Stomach (tissue), 9 donors: ENCODE results near the gene OS9. TPM values are rescaled to one million over a fixed set of nuclear protein-coding genes. Genes with fewer than 3 reads are reported as not detected.

Source experiments
- DNase-seq, 2 donors: peaks; one replicate each; pipeline versions ENCODE4 v3.0.0 to v3.0.0-alpha.2; 2013 to 2019
- H3K27ac ChIP-seq, 5 donors: fragments of 200-600 bp in 4 of 5; sonication (generic) in 4 of 5; one replicate each; pipeline ENCODE4 v1.5.1; 2013 to 2019; ENCODE audit warnings: mild to moderate bottlenecking in 1 of 5, moderate library complexity in 1 of 5
- H3K27me3 ChIP-seq, 3 donors: fragments of 200-600 bp; sonication (generic); one replicate each; pipeline ENCODE4 v1.5.1; 2017 to 2019; ENCODE audit warnings: mixed run types in 1 of 3
- H3K36me3 ChIP-seq, 4 donors: fragments of 200-600 bp; sonication (generic); 1 replicate in 3 of 4; 2 replicates in 1 of 4; pipeline ENCODE4 v1.5.1; 2016 to 2019
- H3K4me1 ChIP-seq, 4 donors: fragments of 200-600 bp; sonication (generic); one replicate each; pipeline ENCODE4 v1.5.1; 2016 to 2019
- H3K4me3 ChIP-seq, 4 donors: fragments of 200-600 bp; sonication (generic) in 3 of 4; one replicate each; pipeline ENCODE4 v1.5.1; 2016 to 2019; ENCODE audit warnings: mild to moderate bottlenecking in 1 of 4
- H3K9me3 ChIP-seq, 4 donors: fragments of 200-600 bp; sonication (generic); one replicate each; pipeline ENCODE4 v1.5.1; 2016 to 2019
- CTCF ChIP-seq, 7 experiments: fragments of 450-650 bp in 4 of 7; fragments of 200-600 bp in 3 of 7; sonication (generic) in 3 of 7; IDR thresholded peaks; one replicate each; pipeline ENCODE4 v1.5.1; 2016 to 2019; ENCODE audit warnings: antibody characterized with exemption in 7 of 7, control low read depth in 2 of 7, mild to moderate bottlenecking in 1 of 7
- EP300 ChIP-seq: sonication (generic); formaldehyde crosslinking; IDR thresholded peaks from one replicate; pipeline ENCODE4 v1.6.1; 2017; ENCODE audit warnings: antibody characterized with exemption
- POLR2A ChIP-seq, 4 donors: fragments of 450-650 bp; IDR thresholded peaks; one replicate each; pipeline ENCODE4 v1.6.1; 2016; ENCODE audit warnings: antibody characterized with exemption in 4 of 4, control low read depth in 2 of 4, mild to moderate bottlenecking in 1 of 4, moderate library complexity in 1 of 4
- POLR2AphosphoS5 ChIP-seq, 3 donors: sonication (generic); formaldehyde crosslinking; IDR thresholded peaks; one replicate each; pipeline ENCODE4 v1.6.1; 2016; ENCODE audit warnings: antibody characterized with exemption in 3 of 3
- WGBS, 5 donors: extraction: QIAGEN DNeasy Blood & Tissue Kit in 3 of 5; methylation state at CpG; one replicate each; pipeline versions ENCODE4 v1.1.5 to v1.1.7; 2013 to 2018; 5-methylcytosine and 5-hydroxymethylcytosine counted together
- intact Hi-C: fragments of 100-400 bp; cut with DNase I; formaldehyde crosslinking; loops from one replicate; pipeline ENCODE4 v1.15.1; 2023; ENCODE audit warnings: low total_unique reads
- polyA plus RNA-seq, 3 donors: library from polyadenylated mRNA; stranded (reverse); fragments of 200-250 nt; gene quantifications; one replicate each; pipeline ENCODE4 v1.2.3, GENCODE V29; 2013
- total RNA-seq, 5 donors: library from RNA; depleted of rRNA; stranded (reverse); fragments of >200 nt; gene quantifications; one replicate each; pipeline versions ENCODE4 v1.1.0 to v1.2.3, GENCODE V29; 2014 to 2016
- donor health status: healthy with polysubstance abuse.
- donor health status: Bipolar disorder and iron deficiency.
- donor health status: healthy.

Gene OS9
- total and polyA plus RNA-seq, 8 donors: 85.8 to 408 (median 169) TPM

DNA sequence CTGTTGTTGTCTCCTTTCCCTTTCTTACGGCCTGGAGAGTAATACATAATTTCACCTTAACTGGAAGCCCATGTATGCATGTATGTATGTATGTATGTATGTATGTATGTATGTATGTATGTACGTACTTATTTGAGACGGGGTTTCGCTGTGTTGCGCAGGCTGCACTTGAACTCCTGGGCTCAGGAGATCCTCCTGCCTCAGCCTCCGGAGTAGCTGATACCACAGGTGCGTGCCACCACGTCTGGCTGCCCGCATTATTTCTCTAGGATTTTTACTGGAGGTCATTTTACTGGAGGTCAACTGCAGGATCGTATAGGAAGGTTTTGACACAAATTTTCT, 644 bp upstream of the OS9 start:
- DNase-seq: no peak
- H3K27me3 ChIP-seq: peaks cover 0 to 5% (median 0%) of the 10 kb centered on the region in 3 donors
- no peaks in the 10 kb centered on the region for H3K9me3 ChIP-seq
- H3K4me1 ChIP-seq: peaks cover 7 to 22% (median 18%) of the 10 kb centered on the region in 4 donors
- peak overlapping the region; percentile 28 to 91 (median 86) for H3K4me3 ChIP-seq
- no peak for TF ChIP-seq EP300
- no peak for TF ChIP-seq POLR2A (IDR thresholded peaks at IDR 0.05)
- no peak for TF ChIP-seq POLR2AphosphoS5 (IDR thresholded peaks at IDR 0.05)
- no peak for TF ChIP-seq CTCF (IDR thresholded peaks at IDR 0.05)
- 46 to 58% (median 51%) methylated on average over 8 to 10 of the region's 10 CpGs for WGBS, 5 donors
- peak overlapping the region in 3 of 5 donors; percentile 32 to 82 (median 49) for H3K27ac ChIP-seq
- intact Hi-C loops: no loop called here
- peaks cover 18 to 29% (median 27%) of the 10 kb centered on the region in 4 donors for H3K36me3 ChIP-seq

- no peaks in the 10 kb centered on the region for H3K9me3 ChIP-seq
- peak overlapping the region; percentile 83 to 91 (median 88) for H3K4me3 ChIP-seq
- peak in 1 of 2 donors; percentile 53 for DNase-seq
- H3K27me3 ChIP-seq: peaks cover 0 to under 1% (median 0%) of the 10 kb centered on the region in 3 donors
- intact Hi-C loops: no loop called here
- H3K36me3 ChIP-seq: peaks cover 18 to 41% (median 39%) of the 10 kb centered on the region in 4 donors
- no peak for TF ChIP-seq EP300
- TF ChIP-seq POLR2AphosphoS5 (IDR thresholded peaks at IDR 0.05): no peak
- TF ChIP-seq CTCF (IDR thresholded peaks at IDR 0.05): no peak
- TF ChIP-seq POLR2A (IDR thresholded peaks at IDR 0.05): no peak
- H3K27ac ChIP-seq: peak overlapping the region; percentile 80 to 86 (median 85)
- 0 to 3% (median 1%) methylated on average over 15 of the region's 15 CpGs for WGBS, 5 donors
- H3K4me1 ChIP-seq: peaks cover 7 to 22% (median 18%) of the 10 kb centered on the region in 4 donors
These were observed 607 bp downstream of the OS9 start for GRCh38 chr12:57694459-57695019.

- Histone ChIP-seq H3K4me3 (no peak overlapping the region), H3K4me1 (peaks cover 7 to 22% (median 18%) of the 10 kb centered on the region in 4 donors), H3K36me3 (peaks cover 18 to 50% (median 46%) of the 10 kb centered on the region in 4 donors), H3K27ac (no peak overlapping the region), H3K9me3 (no peaks in the 10 kb centered on the region), H3K27me3 (no peaks in the 10 kb centered on the region)
- WGBS, 5 donors: 92 to 98% (median 94%) methylated on average over 11 of the region's 11 CpGs
- TF ChIP-seq POLR2A (IDR thresholded peaks at IDR 0.05): no peak
- DNase-seq: no peak
- intact Hi-C loops: no loop called here
These were observed 2.0 kb downstream of the OS9 start for GRCh38 chr12:57695770-57696432.

- TF ChIP-seq POLR2AphosphoS5 (IDR thresholded peaks at IDR 0.05) (no peak), POLR2A (IDR thresholded peaks at IDR 0.05) (no peak), EP300 (no peak), CTCF (IDR thresholded peaks at IDR 0.05) (no peak)
- Histone ChIP-seq H3K9me3 (no peaks in the 10 kb centered on the region), H3K27me3 (no peaks in the 10 kb centered on the region), H3K27ac (no peak overlapping the region), H3K36me3 (peaks cover 18 to 59% (median 55%) of the 10 kb centered on the region in 4 donors), H3K4me3 (no peak overlapping the region), H3K4me1 (peaks cover 7 to 22% (median 18%) of the 10 kb centered on the region in 4 donors)
- intact Hi-C loops: no loop called here
- WGBS, 5 donors: 94 to 100% (median 97%) methylated on average over 1 of the region's 1 CpG
- DNase-seq: no peak
These were observed 3.1 kb downstream of the OS9 start for GRCh38 chr12:57697076-57697475.

- Histone ChIP-seq H3K27ac (no peak overlapping the region), H3K9me3 (peaks cover 0 to 5% (median under 1%) of the 10 kb centered on the region in 4 donors), H3K4me3 (no peak overlapping the region), H3K36me3 (peaks cover 18 to 72% (median 68%) of the 10 kb centered on the region in 4 donors), H3K27me3 (no peaks in the 10 kb centered on the region), H3K4me1 (peaks cover 7 to 18% (median 14%) of the 10 kb centered on the region in 4 donors)
- DNase-seq: no peak
- 88 to 96% (median 92%) methylated on average over 3 of the region's 3 CpGs for WGBS, 5 donors
- TF ChIP-seq POLR2AphosphoS5 (IDR thresholded peaks at IDR 0.05) (no peak), POLR2A (IDR thresholded peaks at IDR 0.05) (no peak), CTCF (IDR thresholded peaks at IDR 0.05) (no peak), EP300 (no peak)
- intact Hi-C loops: no loop called here
These were observed 4.5 kb downstream of the OS9 start for GRCh38 chr12:57698414-57698813.
